ENCODE data around the gene COLEC12.

DNA sequence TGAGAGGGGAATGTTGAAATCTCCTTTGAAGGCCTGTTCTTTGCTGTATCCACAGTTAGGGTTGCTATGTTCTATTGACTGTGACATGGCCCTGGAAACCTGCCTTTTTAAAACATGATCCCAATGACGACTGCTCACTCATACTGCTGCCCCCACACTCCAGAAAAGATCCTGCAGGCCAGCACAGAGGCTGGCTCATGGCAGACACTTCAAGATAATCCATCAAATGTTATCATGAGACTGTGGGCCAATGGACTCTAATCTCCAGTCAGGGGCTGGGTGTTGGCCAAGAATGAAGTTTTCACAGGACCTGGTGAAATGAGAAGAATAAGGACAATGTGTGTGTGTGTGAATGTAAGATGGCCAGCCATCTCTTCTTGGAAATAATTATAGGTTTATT is 173.7 kb downstream of the COLEC12 start:
- TF ChIP-seq, protein P1, sequence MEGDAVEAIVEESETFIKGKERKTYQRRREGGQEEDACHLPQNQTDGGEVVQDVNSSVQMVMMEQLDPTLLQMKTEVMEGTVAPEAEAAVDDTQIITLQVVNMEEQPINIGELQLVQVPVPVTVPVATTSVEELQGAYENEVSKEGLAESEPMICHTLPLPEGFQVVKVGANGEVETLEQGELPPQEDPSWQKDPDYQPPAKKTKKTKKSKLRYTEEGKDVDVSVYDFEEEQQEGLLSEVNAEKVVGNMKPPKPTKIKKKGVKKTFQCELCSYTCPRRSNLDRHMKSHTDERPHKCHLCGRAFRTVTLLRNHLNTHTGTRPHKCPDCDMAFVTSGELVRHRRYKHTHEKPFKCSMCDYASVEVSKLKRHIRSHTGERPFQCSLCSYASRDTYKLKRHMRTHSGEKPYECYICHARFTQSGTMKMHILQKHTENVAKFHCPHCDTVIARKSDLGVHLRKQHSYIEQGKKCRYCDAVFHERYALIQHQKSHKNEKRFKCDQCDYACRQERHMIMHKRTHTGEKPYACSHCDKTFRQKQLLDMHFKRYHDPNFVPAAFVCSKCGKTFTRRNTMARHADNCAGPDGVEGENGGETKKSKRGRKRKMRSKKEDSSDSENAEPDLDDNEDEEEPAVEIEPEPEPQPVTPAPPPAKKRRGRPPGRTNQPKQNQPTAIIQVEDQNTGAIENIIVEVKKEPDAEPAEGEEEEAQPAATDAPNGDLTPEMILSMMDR (IDR thresholded peaks at IDR 0.05) = no peak
- no peak for TF ChIP-seq POLR2AphosphoS5 (IDR thresholded peaks at IDR 0.05; ENCODE audit: low read depth, low read length)
- TF ChIP-seq, protein P2, sequence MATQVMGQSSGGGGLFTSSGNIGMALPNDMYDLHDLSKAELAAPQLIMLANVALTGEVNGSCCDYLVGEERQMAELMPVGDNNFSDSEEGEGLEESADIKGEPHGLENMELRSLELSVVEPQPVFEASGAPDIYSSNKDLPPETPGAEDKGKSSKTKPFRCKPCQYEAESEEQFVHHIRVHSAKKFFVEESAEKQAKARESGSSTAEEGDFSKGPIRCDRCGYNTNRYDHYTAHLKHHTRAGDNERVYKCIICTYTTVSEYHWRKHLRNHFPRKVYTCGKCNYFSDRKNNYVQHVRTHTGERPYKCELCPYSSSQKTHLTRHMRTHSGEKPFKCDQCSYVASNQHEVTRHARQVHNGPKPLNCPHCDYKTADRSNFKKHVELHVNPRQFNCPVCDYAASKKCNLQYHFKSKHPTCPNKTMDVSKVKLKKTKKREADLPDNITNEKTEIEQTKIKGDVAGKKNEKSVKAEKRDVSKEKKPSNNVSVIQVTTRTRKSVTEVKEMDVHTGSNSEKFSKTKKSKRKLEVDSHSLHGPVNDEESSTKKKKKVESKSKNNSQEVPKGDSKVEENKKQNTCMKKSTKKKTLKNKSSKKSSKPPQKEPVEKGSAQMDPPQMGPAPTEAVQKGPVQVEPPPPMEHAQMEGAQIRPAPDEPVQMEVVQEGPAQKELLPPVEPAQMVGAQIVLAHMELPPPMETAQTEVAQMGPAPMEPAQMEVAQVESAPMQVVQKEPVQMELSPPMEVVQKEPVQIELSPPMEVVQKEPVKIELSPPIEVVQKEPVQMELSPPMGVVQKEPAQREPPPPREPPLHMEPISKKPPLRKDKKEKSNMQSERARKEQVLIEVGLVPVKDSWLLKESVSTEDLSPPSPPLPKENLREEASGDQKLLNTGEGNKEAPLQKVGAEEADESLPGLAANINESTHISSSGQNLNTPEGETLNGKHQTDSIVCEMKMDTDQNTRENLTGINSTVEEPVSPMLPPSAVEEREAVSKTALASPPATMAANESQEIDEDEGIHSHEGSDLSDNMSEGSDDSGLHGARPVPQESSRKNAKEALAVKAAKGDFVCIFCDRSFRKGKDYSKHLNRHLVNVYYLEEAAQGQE (IDR thresholded peaks at IDR 0.05; ENCODE audit: insufficient read depth in 1 of 2, low read depth in 2 of 2, low read length in 1 of 2) = no peak
- TF ChIP-seq SIN3A (IDR thresholded peaks at IDR 0.05; ENCODE audit: borderline replicate concordance, insufficient read depth, low read depth, low read length) = no peak

Measured in Panc1 (cell line).